ENCODE measurements around the gene TUBB1. TPM values are rescaled to one million over a fixed set of nuclear protein-coding genes. Genes with fewer than 3 reads are reported as not detected.

TUBB1 gene
- total RNA-seq, 4 donors from 2014 or later, result 0.17 TPM; not detected in 3

GRCh38 chr20:59055302-59055701, 36.1 kb downstream of the TUBB1 start:
- H3K27me3 ChIP-seq, result peaks cover 20% of the 10 kb centered on the region
- no peak overlapping the region for H3K4me3 ChIP-seq
- WGBS, result 59% methylated on average over 7 of the region's 7 CpGs
- DNase-seq (ENCODE audit: low spot score in 2 of 2), result no peak
- H3K36me3 ChIP-seq, result no peaks in the 10 kb centered on the region
- no peaks in the 10 kb centered on the region for H3K4me1 ChIP-seq
- H3K9me3 ChIP-seq, result no peaks in the 10 kb centered on the region
- TF ChIP-seq POLR2AphosphoS5 (IDR thresholded peaks at IDR 0.05) (no peak), POLR2A (IDR thresholded peaks at IDR 0.05) (no peak), EP300 (IDR thresholded peaks at IDR 0.05) (no peak)
- TF ChIP-seq, protein P1, sequence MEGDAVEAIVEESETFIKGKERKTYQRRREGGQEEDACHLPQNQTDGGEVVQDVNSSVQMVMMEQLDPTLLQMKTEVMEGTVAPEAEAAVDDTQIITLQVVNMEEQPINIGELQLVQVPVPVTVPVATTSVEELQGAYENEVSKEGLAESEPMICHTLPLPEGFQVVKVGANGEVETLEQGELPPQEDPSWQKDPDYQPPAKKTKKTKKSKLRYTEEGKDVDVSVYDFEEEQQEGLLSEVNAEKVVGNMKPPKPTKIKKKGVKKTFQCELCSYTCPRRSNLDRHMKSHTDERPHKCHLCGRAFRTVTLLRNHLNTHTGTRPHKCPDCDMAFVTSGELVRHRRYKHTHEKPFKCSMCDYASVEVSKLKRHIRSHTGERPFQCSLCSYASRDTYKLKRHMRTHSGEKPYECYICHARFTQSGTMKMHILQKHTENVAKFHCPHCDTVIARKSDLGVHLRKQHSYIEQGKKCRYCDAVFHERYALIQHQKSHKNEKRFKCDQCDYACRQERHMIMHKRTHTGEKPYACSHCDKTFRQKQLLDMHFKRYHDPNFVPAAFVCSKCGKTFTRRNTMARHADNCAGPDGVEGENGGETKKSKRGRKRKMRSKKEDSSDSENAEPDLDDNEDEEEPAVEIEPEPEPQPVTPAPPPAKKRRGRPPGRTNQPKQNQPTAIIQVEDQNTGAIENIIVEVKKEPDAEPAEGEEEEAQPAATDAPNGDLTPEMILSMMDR (IDR thresholded peaks at IDR 0.05), result no peak
- H3K27ac ChIP-seq, result no peak overlapping the region

GRCh38 chr20:59062081-59062480, 42.9 kb downstream of the TUBB1 start:
- Histone ChIP-seq H3K36me3 (no peaks in the 10 kb centered on the region), H3K27ac (no peak overlapping the region), H3K4me3 (no peak overlapping the region), H3K4me1 (peaks cover 11% of the 10 kb centered on the region), H3K9me3 (no peaks in the 10 kb centered on the region), H3K27me3 (peaks cover 3% of the 10 kb centered on the region)
- 65% methylated on average over 4 of the region's 4 CpGs for WGBS
- no peak for DNase-seq (ENCODE audit: low spot score in 2 of 2)
- TF ChIP-seq, protein P1 (IDR thresholded peaks at IDR 0.05), result no peak
- TF ChIP-seq POLR2A (IDR thresholded peaks at IDR 0.05) (no peak), EP300 (IDR thresholded peaks at IDR 0.05) (no peak), POLR2AphosphoS5 (IDR thresholded peaks at IDR 0.05) (no peak)

- Histone ChIP-seq H3K36me3 (no peaks in the 10 kb centered on the region), H3K4me1 (peaks cover 11% of the 10 kb centered on the region), H3K27ac (no peak overlapping the region), H3K4me3 (no peak overlapping the region), H3K9me3 (no peaks in the 10 kb centered on the region), H3K27me3 (peaks cover 6% of the 10 kb centered on the region)
- TF ChIP-seq EP300 (IDR thresholded peaks at IDR 0.05), result no peak
- 45% methylated on average over 22 of the region's 22 CpGs for WGBS
- no peak for DNase-seq (ENCODE audit: low spot score in 2 of 2)
Observed at GRCh38 chr20:59063358-59064213, 44.4 kb downstream of the TUBB1 start.

GRCh38 chr20:59064214-59064722, 45.0 kb downstream of the TUBB1 start:
- Histone ChIP-seq H3K27ac (no peak overlapping the region), H3K4me3 (no peak overlapping the region), H3K4me1 (peaks cover 11% of the 10 kb centered on the region), H3K36me3 (no peaks in the 10 kb centered on the region), H3K27me3 (peaks cover 5% of the 10 kb centered on the region), H3K9me3 (no peaks in the 10 kb centered on the region)
- DNase-seq (ENCODE audit: low spot score in 2 of 2), result no peak
- TF ChIP-seq POLR2AphosphoS5 (IDR thresholded peaks at IDR 0.05) (no peak), POLR2A (IDR thresholded peaks at IDR 0.05) (no peak), EP300 (IDR thresholded peaks at IDR 0.05) (no peak)
- TF ChIP-seq, protein P1 (IDR thresholded peaks at IDR 0.05), result no peak
- WGBS, result 38% methylated on average over 4 of the region's 4 CpGs

- 74% methylated on average over 4 of the region's 4 CpGs for WGBS
- H3K4me3 ChIP-seq, result no peak overlapping the region
- no peak for DNase-seq (ENCODE audit: low spot score in 2 of 2)
Observed at GRCh38 chr20:59068534-59068933, 49.3 kb downstream of the TUBB1 start.

More at GRCh38 chr20:59068534-59068933, 49.3 kb downstream of the TUBB1 start:
- H3K4me1 ChIP-seq, result peaks cover 8% of the 10 kb centered on the region
- H3K9me3 ChIP-seq, result no peaks in the 10 kb centered on the region
- H3K36me3 ChIP-seq, result no peaks in the 10 kb centered on the region
- peaks cover 5% of the 10 kb centered on the region for H3K27me3 ChIP-seq
- no peak overlapping the region for H3K27ac ChIP-seq
- no peak for TF ChIP-seq POLR2AphosphoS5 (IDR thresholded peaks at IDR 0.05)
- no peak for TF ChIP-seq EP300 (IDR thresholded peaks at IDR 0.05)
- TF ChIP-seq, protein P1 (IDR thresholded peaks at IDR 0.05), result no peak
- TF ChIP-seq POLR2A (IDR thresholded peaks at IDR 0.05), result no peak

Measured in suprapubic skin (tissue), 4 donors.